HG02571 (cell line): ENCODE results near the gene AGO4.
"Not testable (repeated sequence)": the region's sequence is repeated elsewhere in the genome, so short reads cannot be mapped to it uniquely, and the experiment has no call there.

Experiments
- ATAC-seq: cut with Tn5 transposase; IDR thresholded peaks from one replicate; pipeline ENCODE4 v1.9.1; 2021; ENCODE audit warnings: mild to moderate bottlenecking, moderate library complexity; ENCODE audit not compliant: unreplicated experiment

AGO4 gene

DNA sequence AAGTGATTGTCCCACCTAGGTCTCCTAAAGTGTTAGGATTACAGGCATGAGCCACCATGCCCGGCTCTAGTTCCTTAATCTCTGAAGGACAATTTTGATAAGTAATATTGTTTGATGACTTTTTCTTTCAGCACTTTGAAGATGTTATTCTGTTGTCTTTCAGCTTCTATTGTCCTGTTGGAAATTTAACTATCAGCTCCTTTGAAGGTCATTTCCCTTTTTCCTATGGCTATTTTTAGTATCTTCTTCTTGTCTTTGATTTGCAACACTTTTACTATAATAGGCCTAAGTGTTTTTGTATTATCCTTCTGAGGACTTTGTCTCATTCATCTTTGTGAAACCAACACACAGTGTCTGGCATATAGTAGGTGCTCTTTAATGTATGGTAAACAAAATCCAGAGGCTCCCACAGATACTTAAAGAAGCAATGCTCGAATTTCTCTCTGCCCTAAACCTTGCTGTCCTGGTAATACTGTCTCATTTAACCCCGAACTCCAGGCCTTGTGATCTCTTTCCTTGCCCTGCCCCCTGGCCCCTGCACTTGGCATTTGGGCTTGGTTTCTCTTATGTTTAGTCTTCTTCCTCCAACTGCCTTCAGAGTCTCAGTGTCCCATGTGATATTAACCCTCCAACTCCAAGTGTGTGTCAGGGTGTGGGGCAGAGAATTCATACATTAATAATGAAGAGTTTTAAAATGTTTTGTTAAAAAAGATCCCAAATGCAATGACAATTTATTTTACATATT is 56.2 kb downstream of the AGO4 start:
- ATAC-seq: no peak

- ATAC-seq: no peak
These were observed 57.0 kb downstream of the AGO4 start for GRCh38 chr1:35864813-35865212.

GRCh38 chr1:35866991-35867390 is 59.2 kb downstream of the AGO4 start:
- ATAC-seq: no peak

DNA sequence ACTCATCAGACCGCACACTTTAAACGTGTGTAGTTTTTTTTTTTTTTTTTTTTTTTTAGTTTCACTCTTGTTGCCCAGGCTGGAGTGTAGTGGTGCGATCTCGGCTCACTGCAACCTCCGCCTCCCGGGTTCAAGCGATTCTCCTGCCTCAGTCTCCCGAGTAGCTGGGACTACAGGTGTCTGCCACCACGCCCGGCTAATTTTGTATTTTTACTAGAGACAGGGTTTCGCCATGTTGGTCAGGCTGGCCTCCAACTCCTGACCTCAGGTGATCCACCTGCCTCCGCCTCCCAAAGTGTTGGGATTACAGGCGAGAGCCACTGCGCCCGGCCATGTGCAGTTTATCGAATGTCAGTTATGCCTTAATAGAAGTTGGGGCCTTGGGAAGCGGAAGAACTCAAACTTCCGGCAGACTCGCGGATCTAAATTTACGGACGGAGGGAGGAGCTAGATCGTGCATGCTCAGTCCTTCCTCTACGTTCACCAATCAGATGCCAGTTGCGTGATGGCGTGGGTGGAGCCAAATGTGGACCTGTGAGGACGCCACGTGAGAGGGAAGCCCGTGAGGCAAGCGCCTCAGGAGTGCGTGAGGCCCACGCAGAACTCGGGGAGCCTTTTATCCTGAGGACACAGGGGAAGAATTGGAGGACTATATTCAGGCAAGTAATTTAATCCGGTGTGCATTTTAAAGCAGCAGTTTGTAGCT is 61.6 kb downstream of the AGO4 start:
- ATAC-seq: not testable (repeated sequence)

- ATAC-seq: no peak
These were observed 63.0 kb downstream of the AGO4 start for GRCh38 chr1:35870651-35871309.

DNA sequence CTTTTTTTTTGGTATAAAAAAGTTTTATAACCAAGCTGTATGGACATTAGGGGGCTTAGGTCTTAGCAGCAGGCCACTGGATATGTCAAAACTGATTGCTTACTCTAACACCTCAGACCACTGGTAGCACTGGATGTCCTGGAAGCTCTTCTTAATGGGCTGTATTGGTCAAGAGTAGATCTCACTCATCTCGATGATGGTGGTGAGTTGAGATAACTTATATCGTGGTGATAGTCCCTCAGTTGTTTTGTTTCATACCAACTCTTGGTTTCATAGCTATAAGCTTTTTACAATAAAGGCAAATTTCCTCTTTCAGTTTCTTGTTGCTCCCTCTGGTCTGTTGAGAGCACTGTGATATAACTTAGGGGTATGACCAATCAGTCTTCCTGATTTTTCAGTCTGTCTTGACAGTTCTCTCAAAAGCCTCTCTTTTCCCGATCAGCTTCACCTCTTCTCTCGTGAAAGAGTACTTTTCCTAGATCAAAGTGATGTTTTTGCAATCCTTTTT is 65.5 kb downstream of the AGO4 start:
- ATAC-seq: no peak

DNA sequence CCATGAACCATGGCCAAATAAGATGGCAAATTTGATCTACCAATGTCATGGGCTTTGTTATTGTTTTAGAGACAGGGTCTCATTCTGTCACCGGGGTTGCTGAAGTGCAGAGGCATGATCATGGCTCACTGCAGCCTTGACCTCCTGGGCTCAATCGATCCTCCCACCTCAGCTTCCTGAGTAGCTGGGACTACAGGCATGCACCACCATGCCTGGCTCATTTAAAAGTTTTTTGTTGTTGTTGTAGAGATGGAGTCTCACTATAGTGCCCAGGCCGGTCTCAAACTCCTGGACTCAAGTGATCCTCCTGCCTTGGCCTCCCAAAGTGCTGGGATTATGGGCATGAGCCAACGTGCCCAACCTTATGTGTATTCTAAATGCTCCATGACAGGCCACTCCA is 66.3 kb downstream of the AGO4 start:
- not testable (repeated sequence) for ATAC-seq

DNA sequence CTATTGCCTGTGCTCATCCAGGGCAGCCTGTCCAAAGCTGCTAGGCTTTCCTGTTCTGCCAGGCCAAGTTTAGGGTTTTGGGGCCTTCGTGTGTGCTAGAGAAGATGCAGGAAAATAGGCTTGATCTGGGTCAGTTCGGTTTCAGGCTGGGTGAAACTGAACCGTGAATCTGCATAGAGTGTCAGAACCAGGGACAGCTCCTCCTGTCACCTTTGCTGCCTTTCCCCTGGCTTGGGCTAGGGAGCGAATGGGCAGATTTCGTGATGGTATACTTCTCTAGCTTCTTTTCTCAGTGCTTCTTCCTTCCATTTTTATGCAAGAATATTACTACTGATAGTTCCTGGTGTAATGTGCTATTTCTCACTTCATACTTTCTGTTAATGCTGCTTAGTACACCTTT is 69.2 kb downstream of the AGO4 start:
- no peak for ATAC-seq

- ATAC-seq: no peak
These were observed 74.0 kb downstream of the AGO4 start for GRCh38 chr1:35881850-35882273.

DNA sequence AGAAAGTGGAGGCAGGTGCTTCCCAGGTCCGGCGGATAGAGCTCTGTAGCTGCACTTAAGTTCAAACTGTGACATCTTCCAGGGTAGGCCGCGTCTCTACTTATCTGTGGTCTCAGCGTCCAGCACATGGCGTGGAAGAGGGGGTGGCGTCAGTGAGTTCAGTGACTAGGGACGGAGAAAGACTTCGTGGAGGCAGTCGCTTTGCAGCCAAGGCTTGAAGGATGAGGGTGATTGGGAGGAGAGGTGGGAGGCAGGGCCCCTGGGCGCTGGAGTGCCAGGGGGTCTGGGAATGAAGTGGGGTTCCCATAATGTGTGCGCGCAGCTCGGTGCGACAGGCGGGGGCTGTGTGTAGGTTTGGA is 74.7 kb downstream of the AGO4 start:
- ATAC-seq: no peak

DNA sequence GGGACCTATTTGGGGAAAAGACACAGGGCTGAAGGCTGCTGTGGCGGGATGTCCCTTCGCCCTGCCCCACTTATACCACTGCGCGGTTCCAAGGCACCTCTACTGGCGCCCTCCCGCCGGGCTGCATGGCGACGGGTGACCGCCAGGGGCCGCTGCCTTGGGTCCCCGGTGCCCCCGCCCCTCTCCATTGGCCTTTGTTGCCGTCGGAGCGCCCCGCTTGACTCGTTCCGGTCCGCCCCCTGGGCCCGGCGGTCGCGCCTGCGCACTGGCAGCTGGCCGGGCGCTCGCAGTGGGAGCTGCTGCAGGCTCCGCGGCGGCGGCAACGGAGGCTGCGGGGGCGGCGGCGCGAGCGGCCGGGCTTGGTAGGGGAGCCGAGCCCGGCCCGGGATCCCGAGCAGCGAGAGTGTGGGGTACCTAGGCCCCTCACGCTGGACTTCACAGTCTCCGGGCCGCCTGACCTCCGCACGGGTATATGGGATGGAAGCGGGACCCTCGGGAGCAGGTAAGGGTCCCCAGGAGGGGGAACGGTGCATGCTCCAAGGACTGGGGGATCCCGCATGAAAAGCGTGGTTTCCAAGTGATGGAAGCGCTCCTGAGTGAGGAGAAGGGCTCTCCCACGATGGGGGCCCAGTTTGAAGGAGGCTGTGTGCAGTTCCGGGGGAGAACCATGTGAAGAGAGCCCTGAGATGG is 75.3 kb downstream of the AGO4 start, which contains the start of gene AGO1:
Gene AGO1, plus strand, starts transcription at position 265 of the 690 bp plus-strand sequence. Its CDS starts 213 bp downstream, at position 478.
- peak; percentile 78 for ATAC-seq

- ATAC-seq: no peak
These were observed 75.9 kb downstream of the AGO4 start for GRCh38 chr1:35883635-35884101.

DNA sequence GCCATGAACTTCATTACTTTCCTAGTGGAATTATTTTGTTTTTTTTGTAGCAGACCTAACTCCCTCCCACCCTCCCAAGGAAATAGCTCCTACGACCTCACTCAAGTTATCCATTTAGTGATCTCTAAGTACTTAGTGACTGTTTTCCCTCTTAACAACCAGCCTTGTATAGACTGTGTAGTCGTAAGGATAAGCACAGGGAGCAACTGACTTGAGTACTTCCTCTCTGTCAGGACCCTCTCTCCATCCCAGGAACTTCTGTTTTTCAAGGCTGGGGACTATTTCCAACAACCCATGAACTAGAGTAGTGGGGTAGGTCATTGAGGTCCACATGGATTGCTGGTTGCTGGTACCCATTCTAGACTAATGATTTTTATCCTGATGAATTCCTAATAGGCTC is 77.1 kb downstream of the AGO4 start:
- no peak for ATAC-seq

DNA sequence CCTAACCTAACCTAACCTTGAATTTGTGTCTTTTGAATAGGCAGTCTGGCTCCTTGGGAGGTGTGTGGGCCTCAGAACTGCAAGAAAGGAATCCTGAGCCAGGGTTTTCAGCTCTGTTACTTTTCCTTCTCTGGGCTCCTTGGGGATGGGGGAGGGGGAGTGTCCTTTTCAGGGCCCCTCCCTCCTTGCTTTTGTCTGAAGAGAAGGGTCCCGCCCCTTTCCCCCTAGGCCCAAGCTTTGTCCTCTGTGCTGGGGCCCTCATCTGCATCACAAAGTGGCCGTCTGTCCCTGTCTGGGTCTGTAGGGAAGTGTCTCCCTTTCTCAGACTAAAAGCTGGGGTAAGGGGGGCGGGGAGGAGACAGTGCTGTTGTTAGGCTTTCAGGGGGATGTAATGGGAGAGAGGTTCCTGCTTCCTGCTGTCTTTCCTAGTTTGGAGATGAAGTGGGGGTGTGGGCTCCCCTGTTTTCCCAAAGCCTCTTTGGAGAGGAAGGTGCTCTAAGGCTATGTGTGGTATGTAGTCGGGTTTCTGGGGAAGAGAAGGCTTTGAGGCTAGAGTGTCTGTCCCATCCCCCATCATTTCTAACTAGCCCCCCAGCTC is 78.2 kb downstream of the AGO4 start:
- no peak for ATAC-seq

DNA sequence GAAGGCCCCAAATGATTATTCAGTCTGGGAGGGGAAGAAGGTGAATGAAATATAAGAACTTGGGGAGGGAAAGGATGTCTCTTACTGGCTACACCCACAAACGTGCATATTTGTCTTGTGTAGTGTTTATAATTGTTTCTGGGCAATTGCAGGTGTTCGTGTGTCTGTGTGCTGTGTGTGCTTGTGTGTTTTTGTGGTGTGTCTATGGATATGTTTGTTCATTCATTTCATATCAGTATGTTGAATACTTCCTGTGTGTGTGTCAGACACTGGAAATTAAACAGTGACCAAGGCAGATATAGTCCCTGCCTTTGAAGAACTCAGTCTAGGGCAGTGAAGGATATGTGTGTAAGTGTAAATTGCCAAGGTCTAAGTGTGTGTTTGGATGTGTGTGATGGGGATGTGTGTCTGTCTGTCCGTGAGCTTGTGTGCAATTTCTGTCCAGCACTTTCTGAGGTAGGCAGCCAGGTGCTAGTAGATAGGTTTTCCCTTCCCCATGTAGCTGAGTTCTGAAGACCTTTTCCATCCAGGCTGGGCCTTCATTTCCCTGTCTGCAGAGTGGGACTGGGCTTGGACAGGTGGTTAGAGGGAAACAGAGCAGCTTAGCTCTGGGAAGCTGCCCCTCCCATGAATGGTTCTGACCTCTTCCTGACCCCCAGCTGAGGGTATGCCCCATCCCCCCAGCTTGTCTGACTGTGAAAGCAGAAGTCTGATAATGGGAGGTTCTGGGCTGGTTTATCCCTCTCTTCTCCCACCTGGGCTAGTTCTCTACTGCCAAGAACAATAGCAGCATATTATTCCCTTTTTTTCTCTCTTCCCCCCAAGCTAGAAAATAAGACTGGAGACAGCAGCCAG is 79.0 kb downstream of the AGO4 start:
- ATAC-seq: no peak

DNA sequence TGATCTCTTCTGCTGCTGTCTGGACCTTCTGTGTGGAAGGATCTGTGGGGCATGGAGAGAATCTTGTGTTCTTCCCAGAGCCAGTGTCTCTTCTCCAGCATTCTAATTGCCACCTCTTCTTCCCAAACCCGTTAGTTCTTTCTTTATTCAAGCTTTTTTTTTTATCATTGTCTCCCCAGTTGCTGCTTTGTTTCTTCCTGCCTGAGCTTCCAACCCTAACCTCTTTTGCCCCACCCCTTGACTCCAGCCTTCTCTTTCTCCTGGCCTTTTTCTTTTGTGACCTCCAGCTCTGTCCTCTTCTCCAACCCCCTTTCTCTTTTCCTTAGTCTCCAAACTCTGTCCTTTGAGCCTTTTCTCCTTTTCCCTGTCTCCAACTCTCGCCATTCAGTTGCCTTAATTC is 79.7 kb downstream of the AGO4 start:
- no peak for ATAC-seq

DNA sequence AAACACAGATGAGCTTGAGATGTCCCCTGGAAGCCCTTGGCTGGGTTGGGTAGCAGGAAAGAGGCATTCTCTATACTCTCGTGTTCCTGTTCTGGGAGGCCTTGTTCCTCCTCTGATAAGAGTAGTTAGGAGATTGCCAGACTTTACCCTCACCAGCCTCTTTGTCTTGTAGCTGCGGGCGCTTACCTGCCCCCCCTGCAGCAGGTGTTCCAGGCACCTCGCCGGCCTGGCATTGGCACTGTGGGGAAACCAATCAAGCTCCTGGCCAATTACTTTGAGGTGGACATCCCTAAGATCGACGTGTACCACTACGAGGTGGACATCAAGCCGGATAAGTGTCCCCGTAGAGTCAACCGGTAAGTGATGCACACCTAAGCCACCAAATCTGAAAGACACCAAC is 80.4 kb downstream of the AGO4 start:
- ATAC-seq: no peak

- not testable (repeated sequence) for ATAC-seq
These were observed 81.2 kb downstream of the AGO4 start for GRCh38 chr1:35888981-35889380.

GRCh38 chr1:35893051-35893879 is 85.4 kb downstream of the AGO4 start:
- no peak for ATAC-seq
